Activated CD4-positive, alpha-beta memory T cell treated with anti-CD3 and anti-CD28 coated beads for 36 hours (primary cell): Measurements from ENCODE around the gene TNFRSF25. TPM values are rescaled to one million over a fixed set of nuclear protein-coding genes. Genes with fewer than 3 reads are reported as not detected.

Experiments
- CTCF ChIA-PET: fragments of 350-600 bp; sonication (Branson Sonifier 250); formaldehyde crosslinking; loops from one replicate; lab custom pipeline; 2021; ENCODE audit warnings: antibody characterized with exemption, inconsistent platforms; lab: Charles Lee
- POLR2A ChIA-PET: fragments of 350-600 bp; sonication (Branson Sonifier 250); formaldehyde crosslinking; loops from one replicate; lab custom pipeline; 2021; ENCODE audit warnings: antibody characterized with exemption; lab: Charles Lee
- DNase-seq: peaks from one replicate; pipeline ENCODE4 v3.0.0-alpha.2; 2020
- H3K27ac Mint-ChIP-seq: one replicate; pipeline ENCODE4 v1.8.0; 2021; ENCODE audit warnings: mixed read lengths
- H3K27me3 Mint-ChIP-seq: one replicate; pipeline ENCODE4 v1.8.0; 2021; ENCODE audit warnings: mixed read lengths
- H3K36me3 Mint-ChIP-seq: one replicate; pipeline ENCODE4 v1.8.0; 2021; ENCODE audit warnings: mixed read lengths
- H3K4me1 Mint-ChIP-seq: one replicate; pipeline ENCODE4 v1.8.0; 2021; ENCODE audit warnings: low read depth, mixed read lengths
- H3K4me3 Mint-ChIP-seq: one replicate; pipeline ENCODE4 v1.8.0; 2021; ENCODE audit warnings: mild to moderate bottlenecking, mixed read lengths
- H3K9me3 Mint-ChIP-seq: one replicate; pipeline ENCODE4 v1.8.0; 2021; ENCODE audit warnings: mixed read lengths
- intact Hi-C: fragments of 100-400 bp; cut with micrococcal nuclease; formaldehyde crosslinking; loops from one replicate; pipeline ENCODE4 v1.15.1; 2023
- microRNA-seq: library from miRNA; unstranded; fragments of <30 nt; microRNA quantifications from one replicate; pipeline ENCODE4 v1.2.0, GENCODE V29; 2022; ENCODE audit warnings: borderline number of aligned reads, borderline microRNAs expressed, borderline replicate concordance
- total RNA-seq, 2 experiments: library from RNA; stranded (reverse); gene quantifications; one replicate each; pipeline ENCODE4 v1.2.3, GENCODE V29; 2021

TNFRSF25 gene
- total RNA-seq, 2 experiments from 2014 or later, result 90.0 to 97.4 TPM

GRCh38 chr1:6414881-6415626, 50.9 kb downstream of the TNFRSF25 start:
- POLR2A ChIA-PET, result interaction anchor here (0.6 kb wide), 1 partner anchor 21 kb away, joined by 3 read pairs; the partner anchor contains the start of gene ACOT7
- Mint-ChIP-seq H3K4me1 (peaks cover 8% of the 10 kb centered on the region), H3K36me3 (no peaks in the 10 kb centered on the region), H3K4me3 (no peak overlapping the region), H3K27me3 (peaks cover 52% of the 10 kb centered on the region), H3K9me3 (no peaks in the 10 kb centered on the region), H3K27ac (no peak overlapping the region)
- CTCF ChIA-PET, result interaction anchor here (0.6 to 4.4 kb wide), 15 partner anchors 8 to 172 kb away, joined by 3 to 27 read pairs (median 5); partner anchors contain the start of gene ACOT7
- intact Hi-C loops, result no loop called here
- no peak for DNase-seq

- POLR2A ChIA-PET, result interaction anchor here (0.6 kb wide), 1 partner anchor 20 kb away, joined by 3 read pairs; the partner anchor contains the start of gene ACOT7
- H3K27me3 Mint-ChIP-seq, result peaks cover 50% of the 10 kb centered on the region
- peaks cover 8% of the 10 kb centered on the region for H3K4me1 Mint-ChIP-seq
- DNase-seq, result peak; percentile 66
- intact Hi-C loops, result no loop called here
- CTCF ChIA-PET, result interaction anchor here (0.6 to 4.4 kb wide), 15 partner anchors 9 to 171 kb away, joined by 3 to 27 read pairs (median 5); partner anchors contain the start of gene ACOT7
- H3K27ac Mint-ChIP-seq, result no peak overlapping the region
- no peaks in the 10 kb centered on the region for H3K36me3 Mint-ChIP-seq
- H3K4me3 Mint-ChIP-seq, result no peak overlapping the region
- H3K9me3 Mint-ChIP-seq, result no peaks in the 10 kb centered on the region
These were observed 51.5 kb downstream of the TNFRSF25 start for GRCh38 chr1:6414443-6414844.

GRCh38 chr1:6412896-6413295, 53.1 kb downstream of the TNFRSF25 start:
- Mint-ChIP-seq H3K36me3 (no peaks in the 10 kb centered on the region), H3K9me3 (no peaks in the 10 kb centered on the region), H3K27me3 (peaks cover 41% of the 10 kb centered on the region), H3K27ac (no peak overlapping the region), H3K4me1 (peaks cover 6% of the 10 kb centered on the region), H3K4me3 (no peak overlapping the region)
- intact Hi-C loops, result no loop called here
- POLR2A ChIA-PET, result no interaction called here
- DNase-seq, result no peak
- CTCF ChIA-PET, result interaction anchor here (0.7 to 4.4 kb wide), 4 partner anchors 8 to 166 kb away, joined by 5 to 27 read pairs (median 20); partner anchors contain the start of gene ACOT7

Small RNAs within 50 kb of the gene (microRNA-seq; reads per million reads assigned to microRNA genes)
- not detected for gene MIR4252

Other genes with a start within 250 kb of the TNFRSF25 start
- gene ICMT, start 230.2 kb downstream of the TNFRSF25 start, total RNA-seq, result 10 to 100 TPM; 47.6 to 51.4 TPM
- not detected for gene HES3, start 222.0 kb downstream of the TNFRSF25 start, total RNA-seq
- gene GPR153, start 205.1 kb downstream of the TNFRSF25 start, total RNA-seq, result under 1 TPM; 0.17 to 0.26 TPM
- 10 to 100 TPM; 93.8 to 94.6 TPM for gene ACOT7, start 72.4 kb downstream of the TNFRSF25 start, total RNA-seq
- under 1 TPM in 1 of 2 experiments, not detected in 1; 0.07 TPM for gene HES2, start 46.3 kb downstream of the TNFRSF25 start, total RNA-seq
- gene ESPN, start 41.4 kb downstream of the TNFRSF25 start, total RNA-seq, result 1 to 10 TPM in 1 of 2 experiments, under 1 TPM in 1; 0.83 to 1.5 TPM
- 1 to 10 TPM; 2.1 to 2.2 TPM for gene PLEKHG5, start 25.5 kb upstream of the TNFRSF25 start, total RNA-seq
- 10 to 100 TPM; 29.8 to 32.5 TPM for gene NOL9, start 88.3 kb upstream of the TNFRSF25 start, total RNA-seq
- not detected for gene TAS1R1, start 89.1 kb upstream of the TNFRSF25 start, total RNA-seq
- 10 to 100 TPM; 24.6 to 28.1 TPM for gene ZBTB48, start 113.8 kb upstream of the TNFRSF25 start, total RNA-seq
- gene KLHL21, start 136.7 kb upstream of the TNFRSF25 start, total RNA-seq, result 10 to 100 TPM; 18.1 to 19.4 TPM
- gene PHF13, start 147.6 kb upstream of the TNFRSF25 start, total RNA-seq, result 10 to 100 TPM; 16.8 to 16.9 TPM
- 10 to 100 TPM; 22.8 TPM for gene THAP3, start 158.7 kb upstream of the TNFRSF25 start, total RNA-seq
- gene DNAJC11, start 235.6 kb upstream of the TNFRSF25 start, total RNA-seq, result 10 to 100 TPM; 35.5 to 38.3 TPM